SK-N-SH treated with all-trans-retinoic acid at 6 μM for 48 hours (cell line): ENCODE measurements around the gene MYDGF.

Source experiments
- ATAC-seq: fragments of 200-7000 bp; cut with Tn5 transposase; 3 replicates; pipeline ENCODE4 v1.9.1; 2020; ENCODE audit warnings: mild to moderate bottlenecking, moderate library complexity
- ARNTL ChIP-seq: fragments of 450-650 bp; formaldehyde crosslinking; IDR thresholded peaks from 2 replicates; pipeline ENCODE4 v1.5.0; 2020; ENCODE audit warnings: low read depth, mild to moderate bottlenecking, moderate library complexity, borderline replicate concordance
- BACH2 ChIP-seq: fragments of 250-450 bp; sonication (Bioruptor Pico); IDR thresholded peaks from 2 replicates; pipeline ENCODE4 v1.9.0; 2021; ENCODE audit warnings: mild to moderate bottlenecking, borderline replicate concordance
- CSDC2 ChIP-seq: fragments of 250-450 bp; sonication (Bioruptor Pico); IDR thresholded peaks from 2 replicates; pipeline ENCODE4 v1.5.0; 2020; ENCODE audit warnings: mild to moderate bottlenecking, moderate library complexity
- ESRRG ChIP-seq: fragments of 250-450 bp; sonication (Bioruptor Pico); IDR thresholded peaks from 2 replicates; pipeline ENCODE4 v1.6.1; 2021; ENCODE audit warnings: mild to moderate bottlenecking
- GLIS3 ChIP-seq: fragments of 250-450 bp; sonication (Bioruptor Pico); IDR thresholded peaks from 2 replicates; pipeline ENCODE4 v1.5.0; 2020; ENCODE audit warnings: mild to moderate bottlenecking, moderate library complexity
- ISL1 ChIP-seq: fragments of 250-450 bp; sonication (Bioruptor Pico); IDR thresholded peaks from 2 replicates; pipeline ENCODE4 v2.1.2; 2022; ENCODE audit warnings: mild to moderate bottlenecking, moderate library complexity
- OSR1 ChIP-seq: fragments of 250-450 bp; sonication (Bioruptor Pico); IDR thresholded peaks from 2 replicates; pipeline ENCODE4 v1.8.0; 2022; ENCODE audit warnings: moderate library complexity, mild to moderate bottlenecking, inconsistent platforms
- PPARA ChIP-seq: fragments of 250-450 bp; sonication (Bioruptor Pico); IDR thresholded peaks from 2 replicates; pipeline ENCODE4 v1.5.0; 2020; ENCODE audit warnings: mild to moderate bottlenecking, borderline replicate concordance
- RARB ChIP-seq: fragments of 250-450 bp; sonication (Bioruptor Pico); IDR thresholded peaks from 2 replicates; pipeline ENCODE4 v1.8.0; 2021; ENCODE audit warnings: mild to moderate bottlenecking, moderate library complexity
- SNAI2 ChIP-seq: fragments of 250-450 bp; sonication (Bioruptor Pico); IDR thresholded peaks from 2 replicates; pipeline ENCODE4 v1.5.0; 2020; ENCODE audit warnings: mild to moderate bottlenecking, moderate library complexity
- TCF4 ChIP-seq: fragments of 250-450 bp; sonication (Bioruptor Pico); IDR thresholded peaks from 2 replicates; pipeline ENCODE4 v1.8.0; 2021; ENCODE audit warnings: mild to moderate bottlenecking, moderate library complexity, borderline replicate concordance
- ZC3H10 ChIP-seq: fragments of 250-450 bp; sonication (Bioruptor Pico); IDR thresholded peaks from 2 replicates; pipeline ENCODE4 v1.5.1; 2021; ENCODE audit warnings: mild to moderate bottlenecking, moderate library complexity
- ZFP3 ChIP-seq: fragments of 250-450 bp; sonication (Bioruptor Pico); IDR thresholded peaks from 2 replicates; pipeline ENCODE4 v1.5.0; 2020; ENCODE audit warnings: mild to moderate bottlenecking, moderate library complexity
- ZFP30 ChIP-seq: fragments of 450-650 bp; formaldehyde crosslinking; IDR thresholded peaks from 2 replicates; pipeline ENCODE4 v1.5.0; 2022; ENCODE audit warnings: mild to moderate bottlenecking, moderate library complexity
- ZNF565 ChIP-seq: fragments of 450-650 bp; formaldehyde crosslinking; conservative IDR thresholded peaks from 2 replicates; pipeline ENCODE4 v1.5.0; 2020; ENCODE audit warnings: low read depth, mild to moderate bottlenecking, moderate library complexity
- ZNF70 ChIP-seq: fragments of 450-650 bp; formaldehyde crosslinking; IDR thresholded peaks from 2 replicates; pipeline ENCODE4 v1.5.0; 2020; ENCODE audit warnings: mild to moderate bottlenecking, moderate library complexity
- ZNF8 ChIP-seq: fragments of 450-650 bp; formaldehyde crosslinking; IDR thresholded peaks from 2 replicates; pipeline ENCODE4 v1.5.0; 2020; ENCODE audit warnings: mild to moderate bottlenecking, moderate library complexity
- TF ChIP-seq, protein P1 (sequence below): fragments of 250-450 bp; sonication (Bioruptor Pico); IDR thresholded peaks from 2 replicates; pipeline ENCODE4 v1.5.0; 2020; ENCODE audit warnings: mild to moderate bottlenecking, moderate library complexity
- TF ChIP-seq, protein P2 (sequence below): fragments of 250-450 bp; sonication (Bioruptor Pico); IDR thresholded peaks from 2 replicates; pipeline ENCODE4 v1.5.1; 2020; ENCODE audit warnings: low read depth, mild to moderate bottlenecking, moderate library complexity
- TF ChIP-seq, protein P3 (sequence below): fragments of 250-450 bp; sonication (Bioruptor Pico); IDR thresholded peaks from 2 replicates; pipeline ENCODE4 v1.5.1; 2021; ENCODE audit warnings: mild to moderate bottlenecking, moderate library complexity
- TF ChIP-seq, protein P4 (sequence below): fragments of 250-450 bp; sonication (Bioruptor Pico); IDR thresholded peaks from 2 replicates; pipeline ENCODE4 v1.8.0; 2020; ENCODE audit warnings: mild to moderate bottlenecking, moderate library complexity, borderline replicate concordance

MYDGF gene

DNA sequence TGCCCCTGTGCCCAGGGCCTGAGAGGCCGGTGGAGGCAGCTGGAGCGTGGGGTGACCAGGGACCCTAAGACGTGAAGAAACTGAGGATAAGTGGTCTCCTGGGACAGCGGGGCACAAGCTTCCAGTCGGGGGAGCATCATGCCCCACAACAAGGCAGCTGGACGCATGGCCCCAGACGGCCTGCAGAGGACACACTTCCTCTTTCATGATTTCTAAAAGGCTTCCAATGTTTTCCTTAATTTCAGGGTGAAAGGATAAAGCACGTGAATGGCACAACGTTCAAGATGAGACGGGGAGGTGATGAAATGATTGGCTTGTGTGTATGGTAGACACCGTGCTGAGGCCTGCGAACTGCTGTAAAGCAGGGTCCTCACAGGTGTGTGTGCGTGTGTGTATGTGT, 20.2 kb upstream of the MYDGF start (continued):
- TF ChIP-seq, protein P1, sequence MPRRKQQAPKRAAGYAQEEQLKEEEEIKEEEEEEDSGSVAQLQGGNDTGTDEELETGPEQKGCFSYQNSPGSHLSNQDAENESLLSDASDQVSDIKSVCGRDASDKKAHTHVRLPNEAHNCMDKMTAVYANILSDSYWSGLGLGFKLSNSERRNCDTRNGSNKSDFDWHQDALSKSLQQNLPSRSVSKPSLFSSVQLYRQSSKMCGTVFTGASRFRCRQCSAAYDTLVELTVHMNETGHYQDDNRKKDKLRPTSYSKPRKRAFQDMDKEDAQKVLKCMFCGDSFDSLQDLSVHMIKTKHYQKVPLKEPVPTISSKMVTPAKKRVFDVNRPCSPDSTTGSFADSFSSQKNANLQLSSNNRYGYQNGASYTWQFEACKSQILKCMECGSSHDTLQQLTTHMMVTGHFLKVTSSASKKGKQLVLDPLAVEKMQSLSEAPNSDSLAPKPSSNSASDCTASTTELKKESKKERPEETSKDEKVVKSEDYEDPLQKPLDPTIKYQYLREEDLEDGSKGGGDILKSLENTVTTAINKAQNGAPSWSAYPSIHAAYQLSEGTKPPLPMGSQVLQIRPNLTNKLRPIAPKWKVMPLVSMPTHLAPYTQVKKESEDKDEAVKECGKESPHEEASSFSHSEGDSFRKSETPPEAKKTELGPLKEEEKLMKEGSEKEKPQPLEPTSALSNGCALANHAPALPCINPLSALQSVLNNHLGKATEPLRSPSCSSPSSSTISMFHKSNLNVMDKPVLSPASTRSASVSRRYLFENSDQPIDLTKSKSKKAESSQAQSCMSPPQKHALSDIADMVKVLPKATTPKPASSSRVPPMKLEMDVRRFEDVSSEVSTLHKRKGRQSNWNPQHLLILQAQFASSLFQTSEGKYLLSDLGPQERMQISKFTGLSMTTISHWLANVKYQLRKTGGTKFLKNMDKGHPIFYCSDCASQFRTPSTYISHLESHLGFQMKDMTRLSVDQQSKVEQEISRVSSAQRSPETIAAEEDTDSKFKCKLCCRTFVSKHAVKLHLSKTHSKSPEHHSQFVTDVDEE (CRISPR knock-in tag): no peak
- no peak for TF ChIP-seq TCF4 (CRISPR knock-in tag)

DNA sequence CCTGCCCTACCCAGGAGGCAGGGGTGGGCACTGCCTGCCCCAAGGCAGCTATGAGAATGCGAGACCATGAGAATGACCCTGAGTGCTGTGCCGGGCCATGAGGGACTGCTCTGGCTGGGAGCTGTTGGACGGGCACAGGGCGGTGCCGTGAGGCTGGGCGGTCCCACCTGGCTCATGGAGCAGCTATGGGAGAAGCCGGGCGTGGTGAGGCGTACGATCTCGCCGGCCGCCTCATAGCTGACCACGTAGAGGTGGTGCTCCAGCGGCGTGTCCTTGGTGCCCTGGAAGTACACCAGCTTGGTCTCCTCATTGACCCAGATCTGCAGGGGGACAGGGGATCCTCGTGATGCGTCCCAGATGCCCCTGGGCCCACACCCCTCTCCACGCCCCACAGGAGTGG, 19.3 kb upstream of the MYDGF start:
- ATAC-seq: no peak
- no peak for TF ChIP-seq ZNF565 (CRISPR knock-in tag)
- no peak for TF ChIP-seq PPARA
- TF ChIP-seq ZFP30 (CRISPR knock-in tag): no peak
- no peak for TF ChIP-seq CSDC2
- no peak for TF ChIP-seq ESRRG
- TF ChIP-seq BACH2: no peak
- TF ChIP-seq ZFP3 (CRISPR knock-in tag): no peak
- TF ChIP-seq, protein P2, sequence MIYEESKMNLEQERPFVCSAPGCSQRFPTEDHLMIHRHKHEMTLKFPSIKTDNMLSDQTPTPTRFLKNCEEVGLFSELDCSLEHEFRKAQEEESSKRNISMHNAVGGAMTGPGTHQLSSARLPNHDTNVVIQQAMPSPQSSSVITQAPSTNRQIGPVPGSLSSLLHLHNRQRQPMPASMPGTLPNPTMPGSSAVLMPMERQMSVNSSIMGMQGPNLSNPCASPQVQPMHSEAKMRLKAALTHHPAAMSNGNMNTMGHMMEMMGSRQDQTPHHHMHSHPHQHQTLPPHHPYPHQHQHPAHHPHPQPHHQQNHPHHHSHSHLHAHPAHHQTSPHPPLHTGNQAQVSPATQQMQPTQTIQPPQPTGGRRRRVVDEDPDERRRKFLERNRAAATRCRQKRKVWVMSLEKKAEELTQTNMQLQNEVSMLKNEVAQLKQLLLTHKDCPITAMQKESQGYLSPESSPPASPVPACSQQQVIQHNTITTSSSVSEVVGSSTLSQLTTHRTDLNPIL (CRISPR knock-in tag): no peak
- TF ChIP-seq OSR1: no peak
- no peak for TF ChIP-seq RARB (CRISPR knock-in tag)
- TF ChIP-seq ARNTL (CRISPR knock-in tag): no peak
- TF ChIP-seq, protein P3, sequence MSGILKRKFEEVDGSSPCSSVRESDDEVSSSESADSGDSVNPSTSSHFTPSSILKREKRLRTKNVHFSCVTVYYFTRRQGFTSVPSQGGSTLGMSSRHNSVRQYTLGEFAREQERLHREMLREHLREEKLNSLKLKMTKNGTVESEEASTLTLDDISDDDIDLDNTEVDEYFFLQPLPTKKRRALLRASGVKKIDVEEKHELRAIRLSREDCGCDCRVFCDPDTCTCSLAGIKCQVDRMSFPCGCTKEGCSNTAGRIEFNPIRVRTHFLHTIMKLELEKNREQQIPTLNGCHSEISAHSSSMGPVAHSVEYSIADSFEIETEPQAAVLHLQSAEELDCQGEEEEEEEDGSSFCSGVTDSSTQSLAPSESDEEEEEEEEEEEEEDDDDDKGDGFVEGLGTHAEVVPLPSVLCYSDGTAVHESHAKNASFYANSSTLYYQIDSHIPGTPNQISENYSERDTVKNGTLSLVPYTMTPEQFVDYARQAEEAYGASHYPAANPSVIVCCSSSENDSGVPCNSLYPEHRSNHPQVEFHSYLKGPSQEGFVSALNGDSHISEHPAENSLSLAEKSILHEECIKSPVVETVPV (CRISPR knock-in tag): no peak
- no peak for TF ChIP-seq ZNF70 (CRISPR knock-in tag)
- TF ChIP-seq, protein P4, sequence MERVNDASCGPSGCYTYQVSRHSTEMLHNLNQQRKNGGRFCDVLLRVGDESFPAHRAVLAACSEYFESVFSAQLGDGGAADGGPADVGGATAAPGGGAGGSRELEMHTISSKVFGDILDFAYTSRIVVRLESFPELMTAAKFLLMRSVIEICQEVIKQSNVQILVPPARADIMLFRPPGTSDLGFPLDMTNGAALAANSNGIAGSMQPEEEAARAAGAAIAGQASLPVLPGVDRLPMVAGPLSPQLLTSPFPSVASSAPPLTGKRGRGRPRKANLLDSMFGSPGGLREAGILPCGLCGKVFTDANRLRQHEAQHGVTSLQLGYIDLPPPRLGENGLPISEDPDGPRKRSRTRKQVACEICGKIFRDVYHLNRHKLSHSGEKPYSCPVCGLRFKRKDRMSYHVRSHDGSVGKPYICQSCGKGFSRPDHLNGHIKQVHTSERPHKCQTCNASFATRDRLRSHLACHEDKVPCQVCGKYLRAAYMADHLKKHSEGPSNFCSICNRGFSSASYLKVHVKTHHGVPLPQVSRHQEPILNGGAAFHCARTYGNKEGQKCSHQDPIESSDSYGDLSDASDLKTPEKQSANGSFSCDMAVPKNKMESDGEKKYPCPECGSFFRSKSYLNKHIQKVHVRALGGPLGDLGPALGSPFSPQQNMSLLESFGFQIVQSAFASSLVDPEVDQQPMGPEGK (CRISPR knock-in tag): no peak
- no peak for TF ChIP-seq GLIS3
- TF ChIP-seq SNAI2 (CRISPR knock-in tag): no peak
- TF ChIP-seq, protein P1 (CRISPR knock-in tag): no peak
- TF ChIP-seq, all 23 proteins: peak for 0

DNA sequence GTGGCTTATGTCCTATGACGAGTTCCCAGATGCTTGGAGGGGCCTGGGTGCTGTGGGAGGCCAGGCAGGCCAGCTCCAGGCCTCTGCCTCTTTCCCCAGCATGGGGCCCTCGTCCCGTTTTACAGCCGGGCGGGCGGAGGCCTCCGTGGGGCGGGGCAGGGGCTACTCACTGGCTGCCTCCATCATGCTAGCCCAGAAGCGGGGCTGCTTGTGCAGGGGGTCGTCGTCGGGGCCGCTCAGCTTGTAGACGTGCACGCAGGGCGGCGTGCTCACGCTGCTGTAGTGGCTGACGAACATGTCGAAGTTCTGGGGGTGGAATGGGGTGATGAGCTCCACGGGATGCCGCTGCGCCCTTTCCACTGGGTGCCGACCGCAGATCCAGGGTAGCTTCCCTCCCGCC, 18.4 kb upstream of the MYDGF start:
- ATAC-seq: no peak
- no peak for TF ChIP-seq ZNF565 (CRISPR knock-in tag)
- no peak for TF ChIP-seq ZC3H10 (CRISPR knock-in tag)
- TF ChIP-seq ZFP3 (CRISPR knock-in tag): no peak
- no peak for TF ChIP-seq ZNF70 (CRISPR knock-in tag)
- TF ChIP-seq, protein P4 (CRISPR knock-in tag): no peak
- no peak for TF ChIP-seq ZNF8 (CRISPR knock-in tag)
- no peak for TF ChIP-seq ISL1 (CRISPR knock-in tag)
- no peak for TF ChIP-seq RARB (CRISPR knock-in tag)
- TF ChIP-seq, protein P1 (CRISPR knock-in tag): no peak
- TF ChIP-seq GLIS3: no peak
- TF ChIP-seq, protein P3 (CRISPR knock-in tag): no peak
- no peak for TF ChIP-seq TCF4 (CRISPR knock-in tag)
- TF ChIP-seq CSDC2: no peak
